Bronchial epithelial cell (primary cell): ENCODE data around the gene ERP27. TPM values are rescaled to one million over a fixed set of nuclear protein-coding genes. Genes with fewer than 3 reads are reported as not detected.

Experiments used
- DNase-seq: peaks from one replicate; pipeline ENCODE4 v3.0.0-alpha.2; 2010; ENCODE audit warnings: low read depth
- FAIRE-seq: peaks from 2 replicates; lab custom pipeline; 2011; peaks lifted over from hg19 to GRCh38; lab: Jason Lieb, UNC
- H3K27me3 ChIP-seq: 2 replicates; pipeline ENCODE4 v1.5.1; 2011; ENCODE audit warnings: low read length; ENCODE audit not compliant: control insufficient read depth, insufficient read depth
- H3K36me3 ChIP-seq: 2 replicates; pipeline ENCODE4 v1.5.1; 2011; ENCODE audit warnings: low read length; ENCODE audit not compliant: control insufficient read depth, insufficient read depth
- H3K4me3 ChIP-seq: 2 replicates; pipeline ENCODE4 v1.5.1; 2011; ENCODE audit warnings: mild to moderate bottlenecking, low read depth, low read length, control low read depth
- total RNA-seq: library from RNA; depleted of rRNA; stranded (reverse); fragments of >200 nt; gene quantifications from 2 replicates; pipeline ENCODE4 v1.2.1, GENCODE V29; 2014
- TF ChIP-seq, protein P1 (sequence below): IDR thresholded peaks from 2 replicates; pipeline ENCODE4 v1.5.1; 2011; ENCODE audit warnings: mild to moderate bottlenecking, moderate library complexity, low read length, control low read depth, inconsistent platforms; ENCODE audit not compliant: insufficient read depth, severe bottlenecking

Gene ERP27
- total RNA-seq, 1 donor from 2014 or later = not detected

GRCh38 chr12:14920475-14921126, 17.7 kb downstream of the ERP27 start:
- H3K27me3 ChIP-seq = no peaks in the 10 kb centered on the region
- TF ChIP-seq, protein P1, sequence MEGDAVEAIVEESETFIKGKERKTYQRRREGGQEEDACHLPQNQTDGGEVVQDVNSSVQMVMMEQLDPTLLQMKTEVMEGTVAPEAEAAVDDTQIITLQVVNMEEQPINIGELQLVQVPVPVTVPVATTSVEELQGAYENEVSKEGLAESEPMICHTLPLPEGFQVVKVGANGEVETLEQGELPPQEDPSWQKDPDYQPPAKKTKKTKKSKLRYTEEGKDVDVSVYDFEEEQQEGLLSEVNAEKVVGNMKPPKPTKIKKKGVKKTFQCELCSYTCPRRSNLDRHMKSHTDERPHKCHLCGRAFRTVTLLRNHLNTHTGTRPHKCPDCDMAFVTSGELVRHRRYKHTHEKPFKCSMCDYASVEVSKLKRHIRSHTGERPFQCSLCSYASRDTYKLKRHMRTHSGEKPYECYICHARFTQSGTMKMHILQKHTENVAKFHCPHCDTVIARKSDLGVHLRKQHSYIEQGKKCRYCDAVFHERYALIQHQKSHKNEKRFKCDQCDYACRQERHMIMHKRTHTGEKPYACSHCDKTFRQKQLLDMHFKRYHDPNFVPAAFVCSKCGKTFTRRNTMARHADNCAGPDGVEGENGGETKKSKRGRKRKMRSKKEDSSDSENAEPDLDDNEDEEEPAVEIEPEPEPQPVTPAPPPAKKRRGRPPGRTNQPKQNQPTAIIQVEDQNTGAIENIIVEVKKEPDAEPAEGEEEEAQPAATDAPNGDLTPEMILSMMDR = no peak
- FAIRE-seq (no peak), DNase-seq (no peak)
- no peak overlapping the region for H3K4me3 ChIP-seq
- no peaks in the 10 kb centered on the region for H3K36me3 ChIP-seq

DNA sequence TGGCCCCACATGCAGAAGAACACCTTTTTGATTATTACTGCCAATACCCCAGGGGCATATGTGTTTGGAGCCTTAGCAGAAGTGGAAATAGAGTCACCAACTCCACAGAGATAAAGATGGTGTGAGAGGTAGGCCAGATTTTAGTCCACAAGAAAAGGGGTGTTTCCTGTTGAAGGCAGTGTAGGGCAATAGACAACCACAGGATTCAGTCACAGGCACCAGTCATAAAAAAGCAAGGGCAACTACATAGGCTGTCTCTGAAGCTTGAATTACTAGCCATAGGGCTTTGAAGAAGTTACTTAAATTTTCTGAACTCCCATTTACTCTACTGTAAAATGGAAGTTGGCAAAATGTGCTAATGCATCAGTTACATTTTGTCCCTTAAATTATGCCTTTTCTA, 18.9 kb downstream of the ERP27 start:
- Histone ChIP-seq H3K36me3 (no peaks in the 10 kb centered on the region), H3K27me3 (no peaks in the 10 kb centered on the region), H3K4me3 (no peak overlapping the region)
- TF ChIP-seq, protein P1 = no peak
- FAIRE-seq (no peak), DNase-seq (no peak)

DNA sequence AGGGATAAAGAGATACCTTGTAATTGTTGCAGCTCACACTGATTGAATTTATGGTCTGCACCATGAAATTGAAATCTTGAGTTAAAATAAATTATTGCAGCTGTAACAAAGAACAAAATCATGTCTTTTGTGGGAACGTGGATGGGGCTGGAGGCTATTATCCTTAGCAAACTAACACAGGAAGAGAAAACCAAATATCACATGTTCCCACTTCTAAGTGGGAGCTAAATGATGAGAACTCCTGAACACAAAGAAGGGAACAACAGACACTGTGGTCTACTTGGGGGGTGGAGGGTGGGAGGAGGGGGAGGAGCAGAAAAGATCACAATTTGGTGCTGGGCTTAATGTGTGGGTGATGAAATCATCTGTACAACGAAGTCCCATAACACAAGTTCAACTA, 22.6 kb downstream of the ERP27 start:
- DNase-seq (no peak), FAIRE-seq (no peak)
- Histone ChIP-seq H3K4me3 (no peak overlapping the region), H3K27me3 (no peaks in the 10 kb centered on the region), H3K36me3 (no peaks in the 10 kb centered on the region)
- TF ChIP-seq, protein P1 = no peak

GRCh38 chr12:14913381-14913781, 25.0 kb downstream of the ERP27 start:
- H3K36me3 ChIP-seq = no peaks in the 10 kb centered on the region
- no peak overlapping the region for H3K4me3 ChIP-seq
- no peaks in the 10 kb centered on the region for H3K27me3 ChIP-seq
- DNase-seq (peak; percentile 60), FAIRE-seq (peak; percentile 87)
- TF ChIP-seq, protein P1 = no peak

DNA sequence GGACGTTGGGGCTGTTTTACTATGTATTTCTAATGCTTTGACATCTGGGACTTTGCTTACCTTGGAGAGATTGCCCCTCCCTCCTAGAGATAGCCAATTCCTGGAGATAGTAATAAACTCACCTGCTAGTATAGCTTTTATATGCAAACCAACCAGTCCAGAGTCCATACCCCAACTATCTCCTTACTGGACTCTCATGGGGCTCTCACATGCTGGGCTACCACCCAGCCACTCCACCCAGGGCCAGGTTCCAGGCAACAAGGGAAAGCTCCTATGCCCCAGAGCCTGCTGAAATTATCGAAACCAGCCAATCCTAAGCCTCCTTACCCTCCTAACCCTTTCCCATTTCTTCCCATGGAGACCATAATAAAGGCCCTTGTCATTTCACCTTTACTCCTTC, 27.2 kb downstream of the ERP27 start:
- no peak for FAIRE-seq
- TF ChIP-seq, protein P1 = no peak
- H3K27me3 ChIP-seq = no peaks in the 10 kb centered on the region
- H3K36me3 ChIP-seq = no peaks in the 10 kb centered on the region
- no peak overlapping the region for H3K4me3 ChIP-seq
- DNase-seq = no peak
